ENCODE results near the gene FIZ1. TPM values are rescaled to one million over a fixed set of nuclear protein-coding genes. Genes with fewer than 3 reads are reported as not detected.

FIZ1 gene
- total RNA-seq: 10 to 100 TPM in 2 of 6 donors, 1 to 10 TPM in 4; 6.8 to 12.1 (median 8.9) TPM
- 10 to 100 TPM; 12.6 TPM for polyA plus RNA-seq

- Histone ChIP-seq H3K27me3 (no peaks in the 10 kb centered on the region), H3K4me1 (peaks cover 0 to 10% (median 0%) of the 10 kb centered on the region in 3 donors), H3K36me3 (peaks cover 0 to 15% (median 3%) of the 10 kb centered on the region in 3 donors), H3K27ac (peak within 1 kb of the TSS; percentile 83 to 98 (median 97)), H3K4me3 (peak within 1 kb of the TSS; percentile 62 to 86 (median 78)), H3K9me3 (no peaks in the 10 kb centered on the region)
- DNase-seq (peak; percentile 94 to 99 (median 98)), ATAC-seq (peak; percentile 85 to 94 (median 87)), FAIRE-seq (peak; percentile 87)
- TF ChIP-seq CTCF (IDR thresholded peaks at IDR 0.05): no peak
- intact Hi-C loops (cut with DNase I): no loop called here
- WGBS, 2 donors: 0% methylated on average over 21 to 23 of the region's 23 CpGs
Observed at GRCh38 chr19:55599468-55599841, at the start of gene FIZ1. Gene FIZ1, minus strand, starts transcription at chr19:55599517. Its CDS starts 1,652 bp downstream, at chr19:55597865.

GRCh38 chr19:55648585-55649267 lies 49.4 kb upstream of the FIZ1 start:
- Histone ChIP-seq H3K4me1 (peaks cover 3 to 12% (median 6%) of the 10 kb centered on the region in 3 donors), H3K36me3 (no peaks in the 10 kb centered on the region), H3K4me3 (peak overlapping the region; percentile 81 to 93 (median 90)), H3K27ac (peak overlapping the region; percentile 46 to 68 (median 62)), H3K9me3 (no peaks in the 10 kb centered on the region), H3K27me3 (no peaks in the 10 kb centered on the region)
- FAIRE-seq (no peak), DNase-seq (peak in 2 of 6 donors; percentile 50 to 75), ATAC-seq (no peak)
- intact Hi-C loops (cut with DNase I): no loop called here
- TF ChIP-seq CTCF (IDR thresholded peaks at IDR 0.05): no peak
- 36 to 40% methylated on average over 25 of the region's 25 CpGs for WGBS, 2 donors

GRCh38 chr19:55647732-55648584 lies 48.6 kb upstream of the FIZ1 start, which contains the start of gene CCDC106:
Gene CCDC106, plus strand, starts transcription at chr19:55648212. Its CDS starts 835 bp downstream, at chr19:55649047.
- Histone ChIP-seq H3K4me1 (peaks cover 3 to 12% (median 6%) of the 10 kb centered on the region in 3 donors), H3K4me3 (peak within 1 kb of the TSS; percentile 81 to 93 (median 90)), H3K27ac (peak within 1 kb of the TSS; percentile 46 to 68 (median 62)), H3K27me3 (no peaks in the 10 kb centered on the region), H3K9me3 (no peaks in the 10 kb centered on the region), H3K36me3 (no peaks in the 10 kb centered on the region)
- DNase-seq (peak; percentile 63 to 88 (median 74)), FAIRE-seq (no peak), ATAC-seq (peak; percentile 70 to 73 (median 71))
- WGBS, 2 donors: 1% methylated on average over 63 to 87 of the region's 87 CpGs
- TF ChIP-seq CTCF (IDR thresholded peaks at IDR 0.05): no peak
- intact Hi-C loops (cut with DNase I): no loop called here

- H3K27me3 ChIP-seq: no peaks in the 10 kb centered on the region
- intact Hi-C loops (cut with DNase I): no loop called here
- peak overlapping the region in 3 of 4 donors; percentile 81 to 91 (median 90) for H3K4me3 ChIP-seq
- no peaks in the 10 kb centered on the region for H3K36me3 ChIP-seq
- ATAC-seq: no peak
- peak overlapping the region in 3 of 4 donors; percentile 1 to 68 (median 60) for H3K27ac ChIP-seq
- FAIRE-seq: no peak
- peak in 2 of 6 donors; percentile 23 to 46 for DNase-seq
- no peaks in the 10 kb centered on the region for H3K9me3 ChIP-seq
- TF ChIP-seq CTCF (IDR thresholded peaks at IDR 0.05): no peak
- WGBS, 2 donors: 30 to 32% methylated on average over 14 of the region's 14 CpGs
- peaks cover 6 to 12% (median 7%) of the 10 kb centered on the region in 3 donors for H3K4me1 ChIP-seq
Observed at GRCh38 chr19:55646889-55647731, 47.8 kb upstream of the FIZ1 start.

Data from pancreas (tissue), 10 donors.